NCI-H2227 treated with DMSO at 0.1 percent for 48 hours (cell line): ENCODE measurements around the gene SPRED1.
A peak's percentile ranks its signal among the peaks of the same experiment; 100 is the strongest.

Experiments used
- DNase-seq: peaks from one replicate; lab custom pipeline; 2025; lab: John Stamatoyannopoulos, UW

The SPRED1 gene

DNA sequence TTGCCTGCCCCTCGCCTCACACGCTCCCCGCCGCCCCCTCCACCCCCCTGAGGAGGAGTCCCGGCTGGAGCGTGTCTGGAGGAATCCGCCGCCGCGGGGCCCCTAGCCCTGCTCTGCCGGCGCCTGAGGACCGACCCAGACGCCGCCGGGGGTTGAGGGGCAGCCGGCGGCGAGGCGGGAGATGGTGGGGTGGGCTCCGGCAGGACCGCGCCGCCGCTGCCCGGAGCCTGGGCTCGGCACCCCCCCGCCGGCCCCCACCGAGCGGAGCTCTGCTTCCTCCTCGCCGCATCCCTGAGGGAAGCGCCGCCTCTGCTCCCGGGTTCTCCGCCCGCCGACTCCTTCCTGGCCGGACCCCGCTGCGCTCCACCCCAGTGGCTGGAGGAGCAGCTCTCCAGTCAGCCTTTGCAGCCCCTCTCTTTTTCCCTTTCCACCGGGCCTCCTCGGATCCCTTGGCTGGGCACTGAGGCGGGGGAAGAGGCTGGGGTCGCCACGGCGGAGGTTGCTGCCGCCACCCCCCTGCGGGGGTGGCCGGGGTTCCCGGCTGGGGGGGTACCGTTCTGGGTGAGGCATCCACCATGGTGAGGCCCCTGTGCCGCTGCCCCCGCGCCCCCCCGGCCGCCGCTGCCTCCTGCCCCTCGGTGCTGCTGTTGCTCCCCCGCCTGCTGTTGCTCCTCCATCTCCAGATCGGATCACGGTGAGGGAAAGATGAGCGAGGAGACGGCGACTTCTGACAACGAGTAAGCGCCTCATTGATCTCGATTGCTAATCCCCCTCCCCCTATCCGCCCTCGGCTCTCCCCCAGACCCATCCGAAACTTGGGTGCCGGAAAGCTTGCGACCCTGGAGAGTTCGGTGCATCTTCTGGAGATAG, at the start of gene SPRED1:
Gene SPRED1, plus strand, starts transcription at position 356 of the 870 bp plus-strand sequence. Its CDS starts 350 bp downstream, at position 706.
- DNase-seq: peak; percentile 52

DNA sequence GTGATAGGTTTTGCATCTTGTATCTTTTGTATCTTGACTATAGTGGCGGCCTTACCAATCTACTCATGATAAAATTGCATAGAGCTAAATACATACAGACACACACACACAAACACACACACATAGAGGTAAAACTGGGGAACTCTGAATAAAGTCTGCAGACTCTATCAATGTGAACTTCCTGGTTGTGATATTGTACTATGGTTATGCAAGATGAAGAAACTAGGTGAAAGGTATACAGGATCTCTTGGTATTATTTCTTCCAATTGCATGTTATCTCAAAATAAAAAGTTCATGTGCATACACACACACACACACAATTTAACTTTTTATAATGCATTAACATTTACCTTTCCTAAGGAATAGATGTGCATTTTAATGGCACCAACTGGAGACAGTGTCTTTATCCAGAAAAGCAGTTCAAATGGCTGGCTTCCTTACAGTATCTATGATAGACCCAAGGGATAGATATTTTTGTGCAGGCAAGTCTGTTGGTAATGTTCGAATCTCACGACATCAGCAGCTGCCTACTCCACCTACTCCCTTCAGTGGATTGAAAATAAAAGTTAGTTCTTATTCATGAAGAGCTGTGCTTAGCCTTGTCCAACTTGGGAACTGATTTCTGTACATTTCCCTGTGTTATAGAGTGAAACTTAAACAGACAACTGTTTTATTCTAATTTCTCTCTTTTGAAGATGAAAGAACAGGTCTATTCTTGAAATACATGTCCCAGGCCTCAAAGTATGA, 46.9 kb upstream of the SPRED1 start:
- DNase-seq: no peak

DNA sequence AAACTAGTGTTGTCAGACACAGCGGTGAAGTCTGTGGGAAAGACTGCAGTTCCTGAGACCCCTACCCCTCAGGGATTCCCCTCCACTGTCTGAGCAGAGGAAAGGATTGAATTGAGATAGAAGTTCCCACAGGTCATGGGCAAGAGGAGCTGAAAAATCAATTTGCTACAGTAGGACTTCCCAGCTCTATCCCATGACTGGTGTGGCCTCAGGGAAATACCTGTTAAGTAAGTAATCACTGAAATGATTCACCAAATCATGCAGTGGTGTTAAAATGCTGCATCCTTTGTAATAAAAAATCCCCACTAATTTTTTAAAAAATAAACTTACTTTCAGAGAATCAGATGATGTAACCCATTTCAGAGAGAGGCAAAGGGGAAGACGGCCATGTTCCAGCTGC, 45.0 kb upstream of the SPRED1 start:
- no peak for DNase-seq

DNA sequence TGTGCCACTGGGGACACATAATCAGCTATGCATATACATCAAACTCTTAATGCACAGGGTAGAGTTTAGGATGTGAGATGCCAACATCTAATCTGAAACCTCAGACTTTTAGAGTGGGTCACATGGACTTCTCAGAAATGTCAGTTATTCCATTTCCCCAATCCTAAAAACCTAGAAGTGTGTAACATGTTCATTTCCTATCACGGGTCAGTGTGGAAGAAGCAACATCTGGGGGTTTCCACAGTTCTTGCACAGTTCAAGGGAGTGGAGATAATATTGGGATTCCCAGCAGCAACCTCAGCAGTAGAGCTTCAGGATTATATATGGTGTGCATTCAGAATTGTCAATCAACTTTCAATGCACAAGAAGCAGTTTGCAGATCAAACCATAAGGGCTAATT, 44.4 kb upstream of the SPRED1 start:
- DNase-seq: no peak

DNA sequence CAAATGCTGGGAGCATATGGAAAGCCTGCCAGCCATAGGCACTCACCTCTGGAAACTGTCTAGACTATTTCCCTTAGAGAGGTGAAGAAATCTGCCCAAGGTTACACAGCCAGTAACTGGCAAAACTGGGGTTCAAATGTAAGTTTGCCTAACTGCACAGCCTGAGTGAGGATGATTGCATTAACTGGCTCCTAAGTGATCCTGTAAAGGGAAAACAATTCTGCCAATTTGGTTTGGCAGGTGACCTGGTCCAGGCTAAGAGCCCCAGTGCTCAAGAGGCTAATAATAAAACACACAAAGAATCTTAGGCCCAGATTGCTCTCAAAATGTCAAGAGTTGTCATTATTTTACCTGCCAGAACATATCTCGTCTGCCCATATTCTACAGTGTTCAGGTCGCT, 43.9 kb upstream of the SPRED1 start:
- DNase-seq: no peak

DNA sequence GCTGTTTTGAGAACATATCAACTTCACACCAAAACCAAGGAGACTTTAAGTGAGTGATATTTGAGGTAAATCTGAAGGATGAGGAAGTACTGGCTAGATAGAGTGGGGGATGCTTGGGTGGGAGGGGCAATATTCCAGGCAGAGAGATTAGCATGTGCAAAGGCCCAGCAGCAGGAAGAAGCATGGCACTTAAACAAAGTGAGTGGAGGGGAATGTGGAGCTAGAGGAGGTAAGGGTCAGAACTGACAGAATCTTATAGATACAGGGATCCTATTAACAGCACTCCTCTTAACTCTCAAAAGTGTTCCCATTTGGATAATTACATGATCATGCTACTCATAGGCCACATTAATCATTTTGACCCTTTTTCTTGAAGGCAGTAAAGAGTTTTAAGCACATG, 41.4 kb upstream of the SPRED1 start:
- no peak for DNase-seq

DNA sequence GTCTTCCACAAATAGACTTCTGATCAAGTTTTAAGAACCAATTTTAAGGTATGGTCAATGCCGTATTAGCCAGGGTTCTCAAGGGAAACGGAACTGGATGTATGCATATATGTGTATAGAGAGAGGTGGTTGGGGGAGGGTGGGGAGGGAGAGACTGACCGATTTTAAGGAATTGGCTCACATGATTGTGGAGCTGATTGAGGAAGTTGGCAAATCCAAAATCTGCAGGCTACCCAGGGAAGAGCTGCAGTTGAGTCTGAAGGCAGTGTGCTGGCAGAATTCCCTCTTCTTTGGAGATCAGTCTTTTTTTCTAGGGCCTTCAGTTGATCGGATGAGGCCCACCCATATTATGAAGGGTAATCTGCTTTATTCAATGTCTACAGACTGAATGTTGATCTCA, 40.8 kb upstream of the SPRED1 start:
- DNase-seq: no peak

DNA sequence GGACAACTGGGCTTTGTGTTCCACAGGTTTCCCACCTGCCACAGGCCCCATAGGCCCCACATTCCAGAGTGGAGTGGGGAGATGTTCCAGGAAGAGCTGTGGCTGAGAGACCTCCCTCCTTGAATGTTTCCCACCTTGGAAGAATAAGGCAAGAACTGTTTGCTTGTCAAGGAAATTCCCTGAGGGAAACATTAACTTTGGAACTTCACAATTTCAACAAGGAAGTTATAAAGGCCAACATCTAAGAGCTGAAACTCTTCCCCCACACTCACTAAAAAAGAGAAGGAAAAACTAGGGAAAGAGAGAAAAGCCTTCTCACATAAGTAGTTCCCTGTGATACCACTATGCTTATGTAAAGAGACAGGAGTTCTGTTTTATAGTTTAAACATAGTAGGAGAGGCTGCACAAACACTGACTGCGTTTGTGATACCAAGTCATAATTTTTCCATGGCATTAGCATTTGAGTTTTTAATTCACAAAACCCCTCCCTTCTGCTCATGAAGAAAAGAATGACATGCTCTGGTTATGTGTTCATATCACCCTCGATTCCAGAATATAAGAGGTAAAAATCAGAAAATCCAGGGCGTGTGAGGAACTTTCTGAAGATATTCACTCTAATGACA, 39.8 kb upstream of the SPRED1 start:
- no peak for DNase-seq

DNA sequence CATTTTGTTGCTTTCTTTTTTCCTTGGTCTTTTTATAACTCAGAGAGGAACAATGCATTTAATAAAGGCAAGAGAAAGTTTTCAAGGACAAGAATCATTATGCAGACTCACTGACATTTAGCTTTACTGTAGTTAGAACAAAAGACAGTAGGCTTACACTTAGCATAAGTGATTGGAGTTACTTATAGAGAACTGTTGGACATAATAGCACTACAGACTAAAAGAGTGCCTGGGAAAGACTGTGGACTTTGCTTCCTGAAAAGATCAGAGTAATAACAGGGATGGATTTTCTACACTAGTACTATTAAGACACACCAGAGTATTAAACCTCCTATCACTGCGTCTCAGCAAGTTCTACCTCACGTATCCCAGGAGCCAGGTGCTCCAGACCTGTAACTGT, 39.3 kb upstream of the SPRED1 start:
- no peak for DNase-seq

DNA sequence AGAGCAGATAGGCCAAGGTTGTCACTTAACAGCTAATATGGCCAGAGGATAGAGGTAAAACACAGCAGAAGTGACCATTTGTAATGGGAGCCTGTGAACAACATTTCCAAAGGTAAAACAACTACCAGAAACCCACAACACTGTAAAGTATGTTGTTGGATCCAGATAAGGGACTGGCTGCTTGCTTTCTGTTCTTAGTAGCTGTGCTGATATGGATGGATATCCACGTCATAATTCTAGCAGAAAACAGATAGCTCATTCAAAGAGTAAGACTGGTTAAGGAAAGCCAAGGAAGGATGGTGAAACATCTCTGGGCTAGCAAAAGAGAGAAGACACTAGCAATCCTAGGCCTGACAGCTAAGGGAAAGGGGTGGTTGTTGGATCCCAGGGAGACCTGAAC, 36.9 kb upstream of the SPRED1 start:
- DNase-seq: no peak

DNA sequence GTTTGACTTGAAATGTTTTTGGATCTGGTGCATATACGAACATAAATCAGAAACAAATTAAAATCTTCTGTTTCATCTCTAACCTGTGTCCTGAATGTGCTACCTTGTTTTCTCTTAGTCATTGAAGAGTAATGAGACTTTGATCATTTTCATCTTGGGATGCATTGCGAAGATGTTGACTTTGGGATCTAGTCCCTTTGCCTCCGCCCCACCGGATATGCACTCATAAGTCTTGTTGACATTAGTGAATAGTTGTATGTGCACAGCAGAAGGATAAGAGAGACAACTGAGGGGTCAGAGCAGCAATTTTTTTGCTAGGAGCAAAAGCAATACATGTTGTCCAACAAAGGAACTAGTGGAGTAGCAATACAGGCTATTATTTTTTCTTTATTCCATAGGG, 35.9 kb upstream of the SPRED1 start:
- peak; percentile 34 for DNase-seq

DNA sequence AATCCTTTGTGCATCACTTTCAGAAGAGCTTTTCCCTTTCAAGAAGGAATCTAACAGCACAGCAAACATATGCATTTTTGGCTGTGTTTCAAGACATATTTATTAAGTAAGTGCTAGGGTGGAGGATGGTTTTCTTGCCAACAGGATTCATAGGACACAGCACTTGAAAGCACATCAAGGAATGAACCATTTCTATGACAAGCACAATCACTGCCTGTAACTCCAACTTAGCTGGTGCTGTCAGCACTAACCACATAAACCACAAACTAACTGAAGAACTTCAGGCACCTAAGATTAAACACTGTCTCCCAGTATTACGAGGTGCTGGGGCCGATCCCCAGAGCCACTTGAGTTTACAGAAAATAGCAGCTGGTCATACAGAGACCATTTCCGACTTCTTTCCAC, 35.4 kb upstream of the SPRED1 start:
- peak; percentile 35 for DNase-seq

DNA sequence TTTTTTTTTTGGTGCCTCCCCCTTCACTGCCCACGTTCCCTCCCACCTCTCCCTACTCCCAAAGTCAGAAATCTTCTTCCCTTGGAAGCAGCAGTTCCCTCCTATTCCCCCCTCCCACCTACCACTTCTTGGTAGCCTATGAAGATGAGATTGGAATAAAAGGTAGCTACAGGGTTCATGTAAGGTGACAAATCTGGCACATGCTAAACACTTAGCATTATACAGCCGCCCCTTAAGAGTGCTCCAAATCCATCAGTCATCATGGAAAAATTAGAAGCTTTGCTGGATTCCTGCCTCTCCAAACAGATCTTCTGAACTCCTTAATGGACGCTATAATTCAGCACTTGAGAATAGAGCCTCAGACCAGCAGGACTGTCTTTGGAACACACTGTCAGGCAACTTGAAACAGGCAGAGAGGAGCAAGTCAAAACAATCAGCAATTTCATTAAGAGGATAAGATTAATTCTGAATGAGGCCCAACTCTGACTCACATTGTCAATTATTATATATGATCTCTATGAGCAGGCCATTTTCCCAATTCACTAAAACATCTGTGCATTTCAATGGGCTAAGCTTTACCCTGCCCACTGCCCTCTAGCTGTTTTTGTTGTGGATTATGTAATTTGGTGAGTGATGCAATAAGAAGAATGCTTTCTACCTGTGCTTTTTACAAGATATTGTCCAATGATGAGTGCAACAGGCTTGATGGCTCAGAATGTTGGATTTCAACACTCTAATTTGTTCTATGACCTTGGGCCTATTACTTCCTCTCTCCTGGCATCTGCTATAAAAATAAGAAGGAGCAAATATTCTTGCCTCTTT, 34.6 kb upstream of the SPRED1 start:
- peak; percentile 92 for DNase-seq

DNA sequence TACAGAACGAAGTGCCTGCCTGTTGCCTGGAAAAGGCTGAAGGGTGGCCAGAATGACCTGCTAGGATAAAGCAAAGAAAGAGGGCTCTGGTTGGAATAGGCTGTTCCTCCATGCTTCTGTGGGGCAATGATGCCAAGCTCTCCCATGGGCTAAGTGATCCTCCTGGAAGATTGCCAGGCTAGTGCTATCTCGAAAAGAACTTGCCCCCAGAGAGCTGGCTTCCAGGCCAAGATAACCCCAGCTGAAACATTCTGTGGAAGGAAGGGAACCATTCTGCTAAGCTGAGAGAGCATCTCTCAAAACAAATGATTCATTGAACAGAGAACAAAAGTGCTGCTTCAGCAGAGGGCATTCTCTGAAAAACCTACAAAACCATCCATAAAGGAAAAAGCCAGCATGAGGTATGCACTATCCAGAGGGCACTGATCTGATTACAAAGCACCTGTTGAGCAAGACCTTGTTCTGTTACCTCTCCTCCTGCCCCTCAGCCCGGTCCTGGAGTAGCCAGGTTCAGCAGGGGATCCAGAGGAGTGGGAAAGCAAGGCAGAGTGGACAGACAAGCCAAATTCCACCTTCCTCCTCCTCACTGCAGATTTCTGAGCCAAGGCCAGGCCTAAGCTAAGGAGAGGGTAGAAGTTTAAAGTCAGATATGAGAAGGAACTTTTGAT, 31.9 kb upstream of the SPRED1 start:
- DNase-seq: no peak

DNA sequence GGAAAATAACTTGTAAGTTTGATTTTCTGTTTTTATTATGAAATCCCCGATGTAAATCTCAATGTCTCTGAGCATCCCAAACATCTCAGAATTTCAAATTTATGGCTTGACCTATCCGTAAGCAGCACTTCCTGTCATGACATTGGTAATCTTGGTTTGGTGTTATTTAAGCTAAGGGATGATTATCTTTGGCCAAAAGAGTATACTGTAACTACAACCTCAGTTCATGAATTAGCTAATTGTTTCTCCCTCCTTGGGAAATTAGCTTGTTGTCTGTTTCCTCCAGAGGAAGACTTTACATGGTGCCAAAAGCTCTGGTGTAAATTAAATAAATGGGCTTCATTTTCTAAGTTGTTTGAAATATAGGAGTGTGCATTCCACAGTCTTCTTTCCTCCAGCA, 28.1 kb upstream of the SPRED1 start:
- no peak for DNase-seq

DNA sequence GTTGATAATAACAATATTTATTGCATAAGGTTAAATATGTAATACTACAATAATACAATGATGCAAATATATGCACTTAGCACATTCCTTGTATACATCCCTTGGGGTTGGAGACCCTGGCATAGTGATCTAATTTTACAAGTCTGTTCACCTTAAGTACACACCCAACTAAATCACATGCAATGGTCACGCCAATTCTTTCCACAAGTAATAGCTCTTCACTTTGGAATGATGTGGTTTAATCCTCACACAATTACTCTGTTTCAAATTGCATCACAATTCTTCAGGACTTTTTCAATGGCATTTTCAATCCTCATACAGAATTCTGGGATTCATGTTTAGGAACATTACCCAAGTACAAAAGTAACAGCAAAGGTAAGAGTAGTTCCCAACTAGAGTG, 27.3 kb upstream of the SPRED1 start:
- no peak for DNase-seq

DNA sequence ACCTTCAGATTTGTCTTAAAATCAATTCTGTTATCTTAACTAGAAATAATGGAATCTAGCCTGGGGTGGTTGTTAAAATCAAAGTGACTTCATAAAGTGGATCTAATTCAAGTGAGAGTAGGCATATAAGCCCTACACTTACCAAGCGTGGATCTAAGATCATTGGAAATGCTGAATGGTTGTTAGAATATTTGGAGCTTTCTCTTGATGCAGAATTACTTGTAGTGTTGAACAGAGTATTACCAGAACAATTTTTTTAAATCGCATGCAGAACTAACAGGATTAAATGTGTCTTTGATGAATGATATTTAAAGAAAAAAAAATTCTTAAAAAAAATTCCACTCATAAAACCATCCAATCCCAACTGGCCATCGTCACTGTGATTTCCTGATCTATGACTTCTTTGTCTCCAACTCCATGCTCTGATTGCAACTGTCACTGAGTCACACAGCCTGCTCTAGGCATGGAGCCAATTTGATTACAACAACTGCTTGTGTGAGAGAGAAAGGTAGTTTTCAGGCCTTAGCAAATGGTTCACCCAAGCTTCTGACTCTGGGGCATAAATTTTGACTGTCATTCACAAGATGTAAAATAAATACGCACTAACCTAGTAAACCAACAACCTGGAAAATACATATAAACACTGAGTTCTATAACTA, 25.9 kb upstream of the SPRED1 start:
- DNase-seq: no peak

DNA sequence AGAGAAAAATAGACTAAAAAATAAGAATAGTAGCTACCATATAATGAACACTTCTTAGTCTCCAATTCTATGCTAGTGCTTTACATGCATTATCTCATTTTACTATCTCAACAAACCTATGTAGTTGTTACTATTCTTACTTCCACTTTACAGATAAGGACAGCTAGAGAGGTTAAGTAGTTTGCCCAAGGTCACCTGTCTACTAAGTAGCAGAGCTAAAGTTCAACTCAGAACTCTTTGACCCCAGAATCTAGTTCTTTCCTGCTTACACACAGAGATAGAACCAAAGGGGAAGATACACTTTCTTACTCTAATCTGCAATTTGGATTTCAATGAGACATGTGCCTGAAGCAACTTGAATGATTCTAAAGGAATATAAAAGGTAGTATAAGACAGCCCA, 24.7 kb upstream of the SPRED1 start:
- no peak for DNase-seq

DNA sequence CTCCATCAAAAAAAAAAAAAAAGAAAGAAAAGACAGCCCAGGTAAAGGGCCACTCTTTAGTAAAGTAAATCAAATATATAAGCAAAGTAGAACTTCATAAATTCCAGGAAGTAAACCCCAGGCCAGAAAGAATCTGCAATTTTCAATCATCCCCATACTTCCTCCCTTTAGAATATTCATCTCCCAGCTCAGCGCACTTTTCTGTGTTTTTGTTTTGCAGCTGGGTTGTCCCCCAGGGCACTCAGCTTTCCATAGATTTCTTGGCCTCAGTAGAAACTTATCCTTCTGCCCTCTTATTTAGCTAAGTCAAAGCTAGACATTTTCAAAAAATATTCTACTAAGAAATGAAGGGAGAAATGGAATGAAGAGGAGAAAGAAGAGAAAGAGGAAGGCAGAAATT, 24.0 kb upstream of the SPRED1 start:
- no peak for DNase-seq

DNA sequence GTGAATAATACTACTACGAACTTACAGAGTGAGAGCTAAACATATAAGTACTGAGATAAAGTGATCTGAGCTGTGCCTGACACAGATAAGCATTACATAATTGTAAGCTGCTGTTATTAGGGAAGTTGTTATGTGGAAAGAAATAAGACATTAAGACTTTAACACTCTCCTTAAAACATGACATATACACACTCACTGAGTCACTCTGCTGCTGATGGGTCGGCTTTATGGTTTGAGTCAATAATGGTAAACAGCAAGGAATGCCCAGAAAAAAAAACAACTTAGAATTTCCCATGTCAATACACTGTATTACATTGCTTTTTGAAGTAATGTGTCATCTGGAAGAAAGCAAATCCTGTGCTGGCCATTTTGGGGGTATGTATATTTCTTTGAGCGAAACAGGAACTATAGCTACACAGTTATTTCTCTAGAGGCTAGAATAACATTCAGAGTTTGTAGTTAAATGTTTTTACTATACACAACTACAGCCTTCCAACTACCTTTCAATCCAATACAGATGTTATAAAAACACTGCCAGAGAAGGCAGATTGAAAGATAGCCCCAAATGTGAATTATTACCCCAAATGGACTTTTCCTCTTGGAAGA, 22.8 kb upstream of the SPRED1 start:
- no peak for DNase-seq

DNA sequence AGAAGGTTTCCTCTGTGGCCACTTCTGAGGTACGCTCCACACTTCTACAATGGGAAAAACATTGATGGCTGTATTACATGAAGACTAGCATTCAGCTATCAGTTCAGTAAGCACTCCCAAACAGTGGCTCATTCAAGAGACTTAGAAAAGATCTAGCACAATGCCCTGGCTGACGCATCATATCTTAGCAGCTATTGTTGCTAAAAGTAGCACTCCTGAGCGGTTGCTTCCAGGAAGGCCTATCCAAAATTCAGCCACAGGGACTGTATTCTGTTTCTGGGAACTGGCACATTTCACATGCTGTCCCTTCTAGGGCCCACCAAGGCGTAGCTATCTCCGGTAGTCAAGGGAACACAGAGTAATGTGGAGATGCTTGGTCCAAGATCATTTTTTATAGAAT, 21.2 kb upstream of the SPRED1 start:
- no peak for DNase-seq
